Right lobe of liver (tissue), 4 donors: Measurements from ENCODE around the gene RADIL.

Experiments
- CTCF ChIP-seq, 4 donors: fragments of 200-600 bp in 3 of 4; fragments of 450-650 bp in 1 of 4; IDR thresholded peaks; one replicate each; pipeline versions ENCODE4 v1.5.1 to v1.8.0; 2016 to 2022; ENCODE audit warnings: antibody characterized with exemption in 4 of 4, mild to moderate bottlenecking in 2 of 4
- POLR2A ChIP-seq: fragments of 450-650 bp; IDR thresholded peaks from one replicate; pipeline ENCODE4 v1.6.1; 2017; ENCODE audit warnings: antibody characterized with exemption, mild to moderate bottlenecking
- donor health status: DM: no; HTN: no; CAD: no.
- donor health status: DM: no; HTN: no; CAD: no.
- donor health status: DM: no; HTN: yes; CAD: no.

DNA sequence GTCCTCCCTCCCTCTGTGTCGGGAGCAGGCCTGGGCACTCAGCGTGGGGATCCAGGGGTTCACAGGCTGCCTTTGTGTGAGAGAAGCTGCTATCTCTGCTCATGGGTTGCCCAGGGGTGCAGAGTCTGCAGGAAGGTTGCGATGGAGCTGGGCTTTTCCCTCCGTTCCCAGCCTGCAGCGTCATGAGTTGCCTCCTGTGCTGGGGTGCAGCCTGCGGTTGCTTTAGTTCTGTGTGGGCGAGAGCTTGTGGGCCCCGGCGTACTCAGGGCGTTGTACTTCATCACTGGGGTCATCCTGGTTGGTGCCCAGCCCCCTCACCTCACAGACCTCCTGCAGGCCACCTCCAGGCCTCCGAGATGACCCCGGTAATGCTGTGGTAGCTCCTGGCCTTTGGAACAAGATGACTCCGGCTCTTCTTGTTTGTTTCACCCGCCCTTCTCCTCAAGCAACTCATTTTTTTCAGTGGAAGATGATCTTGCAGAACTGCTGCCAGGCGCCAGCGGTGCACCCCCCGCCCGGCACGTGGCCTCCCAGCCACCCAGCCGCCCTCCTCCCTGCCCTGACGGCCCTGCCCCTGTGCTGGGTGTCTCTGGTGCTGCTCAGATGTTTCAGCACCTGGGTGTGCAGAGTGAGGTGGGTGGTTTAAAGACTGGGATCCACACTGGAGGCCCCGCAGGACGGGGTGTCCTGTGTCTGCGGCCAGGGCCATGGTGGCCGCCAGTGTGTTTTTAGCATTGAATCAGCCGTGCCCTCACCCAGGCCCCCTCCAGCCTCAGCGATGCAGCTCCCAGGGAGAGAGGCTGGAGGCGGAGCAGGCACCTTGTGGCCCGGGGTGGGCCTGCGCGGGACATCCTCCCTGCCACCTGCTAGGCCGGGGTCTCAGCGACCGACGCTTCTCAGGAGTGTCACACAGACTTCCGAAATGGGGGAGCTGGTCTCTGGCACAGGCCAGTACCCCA is 100.9 kb downstream of the RADIL start:
- TF ChIP-seq CTCF (IDR thresholded peaks at IDR 0.05), result no peak
- no peak for TF ChIP-seq POLR2A
